SK-N-SH treated with all-trans-retinoic acid at 6 μM for 48 hours (cell line): ENCODE measurements around the gene ARHGAP24.

Source experiments
- ATAC-seq: fragments of 200-7000 bp; cut with Tn5 transposase; 3 replicates; pipeline ENCODE4 v1.9.1; 2020; ENCODE audit warnings: mild to moderate bottlenecking, moderate library complexity
- ARNTL ChIP-seq: fragments of 450-650 bp; formaldehyde crosslinking; IDR thresholded peaks from 2 replicates; pipeline ENCODE4 v1.5.0; 2020; ENCODE audit warnings: low read depth, mild to moderate bottlenecking, moderate library complexity, borderline replicate concordance
- CSDC2 ChIP-seq: fragments of 250-450 bp; sonication (Bioruptor Pico); IDR thresholded peaks from 2 replicates; pipeline ENCODE4 v1.5.0; 2020; ENCODE audit warnings: mild to moderate bottlenecking, moderate library complexity
- ESRRG ChIP-seq: fragments of 250-450 bp; sonication (Bioruptor Pico); IDR thresholded peaks from 2 replicates; pipeline ENCODE4 v1.6.1; 2021; ENCODE audit warnings: mild to moderate bottlenecking
- ISL1 ChIP-seq: fragments of 250-450 bp; sonication (Bioruptor Pico); IDR thresholded peaks from 2 replicates; pipeline ENCODE4 v2.1.2; 2022; ENCODE audit warnings: mild to moderate bottlenecking, moderate library complexity
- OSR1 ChIP-seq: fragments of 250-450 bp; sonication (Bioruptor Pico); IDR thresholded peaks from 2 replicates; pipeline ENCODE4 v1.8.0; 2022; ENCODE audit warnings: moderate library complexity, mild to moderate bottlenecking, inconsistent platforms
- PATZ1 ChIP-seq: fragments of 250-450 bp; sonication (Bioruptor Pico); IDR thresholded peaks from 2 replicates; pipeline ENCODE4 v1.8.0; 2020; ENCODE audit warnings: mild to moderate bottlenecking, moderate library complexity, borderline replicate concordance
- PPARA ChIP-seq: fragments of 250-450 bp; sonication (Bioruptor Pico); IDR thresholded peaks from 2 replicates; pipeline ENCODE4 v1.5.0; 2020; ENCODE audit warnings: mild to moderate bottlenecking, borderline replicate concordance
- TCF4 ChIP-seq: fragments of 250-450 bp; sonication (Bioruptor Pico); IDR thresholded peaks from 2 replicates; pipeline ENCODE4 v1.8.0; 2021; ENCODE audit warnings: mild to moderate bottlenecking, moderate library complexity, borderline replicate concordance
- TOX ChIP-seq: fragments of 250-450 bp; sonication (Bioruptor Pico); IDR thresholded peaks from 2 replicates; pipeline ENCODE4 v1.8.0; 2021; ENCODE audit warnings: mild to moderate bottlenecking, moderate library complexity, borderline replicate concordance
- TSHZ2 ChIP-seq: fragments of 250-450 bp; sonication (Bioruptor Pico); IDR thresholded peaks from 2 replicates; pipeline ENCODE4 v1.5.0; 2020; ENCODE audit warnings: mild to moderate bottlenecking, moderate library complexity
- ZC3H10 ChIP-seq: fragments of 250-450 bp; sonication (Bioruptor Pico); IDR thresholded peaks from 2 replicates; pipeline ENCODE4 v1.5.1; 2021; ENCODE audit warnings: mild to moderate bottlenecking, moderate library complexity
- ZFP30 ChIP-seq: fragments of 450-650 bp; formaldehyde crosslinking; IDR thresholded peaks from 2 replicates; pipeline ENCODE4 v1.5.0; 2022; ENCODE audit warnings: mild to moderate bottlenecking, moderate library complexity
- ZNF565 ChIP-seq: fragments of 450-650 bp; formaldehyde crosslinking; conservative IDR thresholded peaks from 2 replicates; pipeline ENCODE4 v1.5.0; 2020; ENCODE audit warnings: low read depth, mild to moderate bottlenecking, moderate library complexity
- ZNF70 ChIP-seq: fragments of 450-650 bp; formaldehyde crosslinking; IDR thresholded peaks from 2 replicates; pipeline ENCODE4 v1.5.0; 2020; ENCODE audit warnings: mild to moderate bottlenecking, moderate library complexity

ARHGAP24 gene

GRCh38 chr4:85446141-85446861 lies 28.6 kb upstream of the ARHGAP24 start:
- no peak for ATAC-seq
- no peak for TF ChIP-seq TCF4 (CRISPR knock-in tag)
- TF ChIP-seq TOX (CRISPR knock-in tag): no peak
- TF ChIP-seq OSR1 (CRISPR knock-in tag): no peak
- TF ChIP-seq, all 23 proteins: peak for 0

GRCh38 chr4:85448906-85449890 lies 25.8 kb upstream of the ARHGAP24 start:
- ATAC-seq: peak; percentile 49; the same call in 2 of the 3 replicates

GRCh38 chr4:85452058-85452731 lies 22.8 kb upstream of the ARHGAP24 start:
- peak; percentile 74 for ATAC-seq
- TF ChIP-seq ZC3H10 (CRISPR knock-in tag): 0 out of 2 replicates have a peak, but pooled peaks have one; percentile 26
- peak; percentile 76 for TF ChIP-seq ISL1
- no peak for TF ChIP-seq ZNF70 (CRISPR knock-in tag)
- TF ChIP-seq, all 23 proteins: peak for 2

More at GRCh38 chr4:85448906-85449890, 25.8 kb upstream of the ARHGAP24 start:
- no peak for TF ChIP-seq PPARA (CRISPR knock-in tag)
- TF ChIP-seq TOX (CRISPR knock-in tag): no peak
- no peak for TF ChIP-seq TSHZ2 (CRISPR knock-in tag)
- no peak for TF ChIP-seq PATZ1 (CRISPR knock-in tag)
- no peak for TF ChIP-seq ESRRG (CRISPR knock-in tag)
- no peak for TF ChIP-seq CSDC2
- TF ChIP-seq ZFP30: no peak
- TF ChIP-seq ARNTL (CRISPR knock-in tag): no peak
- no peak for TF ChIP-seq ISL1
- TF ChIP-seq, all 23 proteins: peak for 0

- ATAC-seq: no peak
- TF ChIP-seq CSDC2: no peak
- no peak for TF ChIP-seq ESRRG (CRISPR knock-in tag)
- TF ChIP-seq TSHZ2 (CRISPR knock-in tag): no peak
These were observed 19.0 kb upstream of the ARHGAP24 start for GRCh38 chr4:85455942-85456341.

GRCh38 chr4:85457752-85458467 lies 17.0 kb upstream of the ARHGAP24 start:
- ATAC-seq: no peak
- TF ChIP-seq ZNF565 (CRISPR knock-in tag): no peak
